ENCODE measurements around the gene PAM. TPM values are rescaled to one million over a fixed set of nuclear protein-coding genes. Genes with fewer than 3 reads are reported as not detected.

Gene PAM
- total and polyA plus RNA-seq, 7 donors = 14.3 to 261 (median 198) TPM

GRCh38 chr5:102933721-102934459 is 178.8 kb downstream of the PAM start:
- intact Hi-C loops (cut with DNase I) = no loop called here
- Histone ChIP-seq H3K4me3 (no peak overlapping the region), H3K27ac (no peak overlapping the region), H3K27me3 (no peaks in the 10 kb centered on the region), H3K4me1 (no peaks in the 10 kb centered on the region), H3K36me3 (no peaks in the 10 kb centered on the region), H3K9me3 (no peaks in the 10 kb centered on the region)
- TF ChIP-seq POLR2AphosphoS5 (IDR thresholded peaks at IDR 0.05) = no peak
- no peak for TF ChIP-seq CTCF (IDR thresholded peaks at IDR 0.05)
- no peak for TF ChIP-seq EP300 (IDR thresholded peaks at IDR 0.05)
- TF ChIP-seq POLR2A (IDR thresholded peaks at IDR 0.05) = no peak
- WGBS, 2 donors = 94 to 96% methylated on average over 6 of the region's 6 CpGs
- no peak for DNase-seq

GRCh38 chr5:102937894-102938293 is 182.8 kb downstream of the PAM start:
- 96 to 97% methylated on average over 2 of the region's 2 CpGs for WGBS, 2 donors
- Histone ChIP-seq H3K9me3 (no peaks in the 10 kb centered on the region), H3K27me3 (no peaks in the 10 kb centered on the region), H3K36me3 (no peaks in the 10 kb centered on the region), H3K4me1 (no peaks in the 10 kb centered on the region), H3K27ac (no peak overlapping the region), H3K4me3 (no peak overlapping the region)
- no peak for TF ChIP-seq POLR2A (IDR thresholded peaks at IDR 0.05)
- no peak for TF ChIP-seq POLR2AphosphoS5 (IDR thresholded peaks at IDR 0.05)
- TF ChIP-seq CTCF (IDR thresholded peaks at IDR 0.05) = no peak
- no peak for TF ChIP-seq EP300 (IDR thresholded peaks at IDR 0.05)
- DNase-seq = no peak
- intact Hi-C loops (cut with DNase I) = no loop called here

GRCh38 chr5:102941111-102941510 is 186.0 kb downstream of the PAM start:
- intact Hi-C loops (cut with DNase I) = no loop called here
- no peak for DNase-seq
- no peaks in the 10 kb centered on the region for H3K36me3 ChIP-seq
- H3K27ac ChIP-seq = no peak overlapping the region
- no peak overlapping the region for H3K4me3 ChIP-seq
- no peaks in the 10 kb centered on the region for H3K4me1 ChIP-seq
- no peak for TF ChIP-seq POLR2A (IDR thresholded peaks at IDR 0.05)
- TF ChIP-seq EP300 (IDR thresholded peaks at IDR 0.05) = no peak
- no peak for TF ChIP-seq CTCF (IDR thresholded peaks at IDR 0.05)
- TF ChIP-seq POLR2AphosphoS5 (IDR thresholded peaks at IDR 0.05) = no peak
- H3K9me3 ChIP-seq = no peaks in the 10 kb centered on the region
- H3K27me3 ChIP-seq = no peaks in the 10 kb centered on the region
- 92 to 96% methylated on average over 5 of the region's 5 CpGs for WGBS, 2 donors

GRCh38 chr5:102946414-102946813 is 191.3 kb downstream of the PAM start:
- TF ChIP-seq POLR2AphosphoS5 (IDR thresholded peaks at IDR 0.05) (no peak), CTCF (IDR thresholded peaks at IDR 0.05) (no peak), POLR2A (IDR thresholded peaks at IDR 0.05) (no peak), EP300 (IDR thresholded peaks at IDR 0.05) (no peak)
- DNase-seq = no peak
- H3K36me3 ChIP-seq = peaks cover 0 to 41% (median 0%) of the 10 kb centered on the region in 4 donors
- intact Hi-C loops (cut with DNase I) = no loop called here
- no peak overlapping the region for H3K4me3 ChIP-seq
- no peaks in the 10 kb centered on the region for H3K9me3 ChIP-seq
- H3K27ac ChIP-seq = no peak overlapping the region
- H3K27me3 ChIP-seq = no peaks in the 10 kb centered on the region
- H3K4me1 ChIP-seq = no peaks in the 10 kb centered on the region

GRCh38 chr5:102946971-102947370 is 191.9 kb downstream of the PAM start:
- no peak overlapping the region for H3K27ac ChIP-seq
- peaks cover 0 to 47% (median 0%) of the 10 kb centered on the region in 4 donors for H3K36me3 ChIP-seq
- 92 to 93% methylated on average over 2 of the region's 2 CpGs for WGBS, 2 donors
- no peaks in the 10 kb centered on the region for H3K9me3 ChIP-seq
- intact Hi-C loops (cut with DNase I) = no loop called here
- no peak for TF ChIP-seq POLR2A (IDR thresholded peaks at IDR 0.05)
- TF ChIP-seq CTCF (IDR thresholded peaks at IDR 0.05) = no peak
- no peak for TF ChIP-seq POLR2AphosphoS5 (IDR thresholded peaks at IDR 0.05)
- TF ChIP-seq EP300 (IDR thresholded peaks at IDR 0.05) = no peak
- H3K4me3 ChIP-seq = no peak overlapping the region
- H3K4me1 ChIP-seq = no peaks in the 10 kb centered on the region
- H3K27me3 ChIP-seq = no peaks in the 10 kb centered on the region
- DNase-seq = no peak
